ENCODE data around the gene ERCC8. TPM values are rescaled to one million over a fixed set of nuclear protein-coding genes. Genes with fewer than 3 reads are reported as not detected.

Gene ERCC8
- total and polyA plus RNA-seq, 2 of the 13 experiments (the other 11 are each of a cell fraction or from before 2014, with no cell fraction given) = 24.4 to 35.2 TPM

DNA sequence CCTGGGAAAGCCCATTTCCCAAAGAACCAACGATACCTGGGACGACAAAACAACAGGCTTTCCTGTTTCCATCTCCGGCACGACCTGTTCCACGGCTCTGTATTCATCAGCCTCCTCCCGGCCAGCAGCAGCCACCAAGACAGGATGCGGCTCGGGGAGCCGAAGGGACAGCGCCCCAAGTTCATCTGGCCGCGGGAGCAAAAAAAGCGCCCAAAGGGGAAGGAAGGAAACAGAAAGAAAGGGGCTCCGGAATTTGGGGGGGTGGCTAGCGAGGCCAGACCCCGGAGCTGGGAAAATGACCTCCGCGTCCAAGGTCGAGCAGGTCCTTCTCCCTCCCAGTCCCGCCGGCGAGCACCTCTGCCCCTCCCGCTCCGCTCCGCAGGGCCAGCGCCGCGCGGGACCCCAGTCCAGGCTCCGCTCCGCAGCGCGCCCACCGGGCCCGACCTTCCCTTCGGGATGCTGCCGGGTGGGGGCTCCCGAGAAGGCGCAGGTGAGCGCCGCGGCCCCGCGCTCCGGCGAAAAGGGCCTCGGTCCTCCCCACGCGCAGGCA is 101.4 kb downstream of the ERCC8 start (continued):
- TF ChIP-seq, protein P1, sequence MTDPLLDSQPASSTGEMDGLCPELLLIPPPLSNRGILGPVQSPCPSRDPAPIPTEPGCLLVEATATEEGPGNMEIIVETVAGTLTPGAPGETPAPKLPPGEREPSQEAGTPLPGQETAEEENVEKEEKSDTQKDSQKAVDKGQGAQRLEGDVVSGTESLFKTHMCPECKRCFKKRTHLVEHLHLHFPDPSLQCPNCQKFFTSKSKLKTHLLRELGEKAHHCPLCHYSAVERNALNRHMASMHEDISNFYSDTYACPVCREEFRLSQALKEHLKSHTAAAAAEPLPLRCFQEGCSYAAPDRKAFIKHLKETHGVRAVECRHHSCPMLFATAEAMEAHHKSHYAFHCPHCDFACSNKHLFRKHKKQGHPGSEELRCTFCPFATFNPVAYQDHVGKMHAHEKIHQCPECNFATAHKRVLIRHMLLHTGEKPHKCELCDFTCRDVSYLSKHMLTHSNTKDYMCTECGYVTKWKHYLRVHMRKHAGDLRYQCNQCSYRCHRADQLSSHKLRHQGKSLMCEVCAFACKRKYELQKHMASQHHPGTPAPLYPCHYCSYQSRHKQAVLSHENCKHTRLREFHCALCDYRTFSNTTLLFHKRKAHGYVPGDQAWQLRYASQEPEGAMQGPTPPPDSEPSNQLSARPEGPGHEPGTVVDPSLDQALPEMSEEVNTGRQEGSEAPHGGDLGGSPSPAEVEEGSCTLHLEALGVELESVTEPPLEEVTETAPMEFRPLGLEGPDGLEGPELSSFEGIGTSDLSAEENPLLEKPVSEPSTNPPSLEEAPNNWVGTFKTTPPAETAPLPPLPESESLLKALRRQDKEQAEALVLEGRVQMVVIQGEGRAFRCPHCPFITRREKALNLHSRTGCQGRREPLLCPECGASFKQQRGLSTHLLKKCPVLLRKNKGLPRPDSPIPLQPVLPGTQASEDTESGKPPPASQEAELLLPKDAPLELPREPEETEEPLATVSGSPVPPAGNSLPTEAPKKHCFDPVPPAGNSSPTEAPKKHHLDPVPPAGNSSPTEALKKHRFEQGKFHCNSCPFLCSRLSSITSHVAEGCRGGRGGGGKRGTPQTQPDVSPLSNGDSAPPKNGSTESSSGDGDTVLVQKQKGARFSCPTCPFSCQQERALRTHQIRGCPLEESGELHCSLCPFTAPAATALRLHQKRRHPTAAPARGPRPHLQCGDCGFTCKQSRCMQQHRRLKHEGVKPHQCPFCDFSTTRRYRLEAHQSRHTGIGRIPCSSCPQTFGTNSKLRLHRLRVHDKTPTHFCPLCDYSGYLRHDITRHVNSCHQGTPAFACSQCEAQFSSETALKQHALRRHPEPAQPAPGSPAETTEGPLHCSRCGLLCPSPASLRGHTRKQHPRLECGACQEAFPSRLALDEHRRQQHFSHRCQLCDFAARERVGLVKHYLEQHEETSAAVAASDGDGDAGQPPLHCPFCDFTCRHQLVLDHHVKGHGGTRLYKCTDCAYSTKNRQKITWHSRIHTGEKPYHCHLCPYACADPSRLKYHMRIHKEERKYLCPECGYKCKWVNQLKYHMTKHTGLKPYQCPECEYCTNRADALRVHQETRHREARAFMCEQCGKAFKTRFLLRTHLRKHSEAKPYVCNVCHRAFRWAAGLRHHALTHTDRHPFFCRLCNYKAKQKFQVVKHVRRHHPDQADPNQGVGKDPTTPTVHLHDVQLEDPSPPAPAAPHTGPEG (CRISPR knock-in tag; IDR thresholded peaks at IDR 0.05) = no peak
- TF ChIP-seq KDM5B (CRISPR knock-in tag; IDR thresholded peaks at IDR 0.05; ENCODE audit: borderline replicate concordance) (no peak), ZNF12 (CRISPR knock-in tag; IDR thresholded peaks at IDR 0.05) (no peak), ZFY (CRISPR knock-in tag; IDR thresholded peaks at IDR 0.05) (no peak), ZBTB7B (CRISPR knock-in tag; IDR thresholded peaks at IDR 0.05) (no peak; the same call in 1 of the 2 replicates), RFXAP (CRISPR knock-in tag; IDR thresholded peaks at IDR 0.05; ENCODE audit: borderline replicate concordance) (no peak), ZNF780A (CRISPR knock-in tag; IDR thresholded peaks at IDR 0.05) (no peak), KDM2A (CRISPR knock-in tag; IDR thresholded peaks at IDR 0.05; ENCODE audit: borderline replicate concordance, low read depth) (peak; percentile 14; the same call in 1 of the 2 replicates), ZNF263 (CRISPR knock-in tag; IDR thresholded peaks at IDR 0.05) (peak; percentile 67), ZXDC (CRISPR knock-in tag; IDR thresholded peaks at IDR 0.05) (no peak), ZFP1 (CRISPR knock-in tag; IDR thresholded peaks at IDR 0.05) (no peak)
- TF ChIP-seq, protein P2, sequence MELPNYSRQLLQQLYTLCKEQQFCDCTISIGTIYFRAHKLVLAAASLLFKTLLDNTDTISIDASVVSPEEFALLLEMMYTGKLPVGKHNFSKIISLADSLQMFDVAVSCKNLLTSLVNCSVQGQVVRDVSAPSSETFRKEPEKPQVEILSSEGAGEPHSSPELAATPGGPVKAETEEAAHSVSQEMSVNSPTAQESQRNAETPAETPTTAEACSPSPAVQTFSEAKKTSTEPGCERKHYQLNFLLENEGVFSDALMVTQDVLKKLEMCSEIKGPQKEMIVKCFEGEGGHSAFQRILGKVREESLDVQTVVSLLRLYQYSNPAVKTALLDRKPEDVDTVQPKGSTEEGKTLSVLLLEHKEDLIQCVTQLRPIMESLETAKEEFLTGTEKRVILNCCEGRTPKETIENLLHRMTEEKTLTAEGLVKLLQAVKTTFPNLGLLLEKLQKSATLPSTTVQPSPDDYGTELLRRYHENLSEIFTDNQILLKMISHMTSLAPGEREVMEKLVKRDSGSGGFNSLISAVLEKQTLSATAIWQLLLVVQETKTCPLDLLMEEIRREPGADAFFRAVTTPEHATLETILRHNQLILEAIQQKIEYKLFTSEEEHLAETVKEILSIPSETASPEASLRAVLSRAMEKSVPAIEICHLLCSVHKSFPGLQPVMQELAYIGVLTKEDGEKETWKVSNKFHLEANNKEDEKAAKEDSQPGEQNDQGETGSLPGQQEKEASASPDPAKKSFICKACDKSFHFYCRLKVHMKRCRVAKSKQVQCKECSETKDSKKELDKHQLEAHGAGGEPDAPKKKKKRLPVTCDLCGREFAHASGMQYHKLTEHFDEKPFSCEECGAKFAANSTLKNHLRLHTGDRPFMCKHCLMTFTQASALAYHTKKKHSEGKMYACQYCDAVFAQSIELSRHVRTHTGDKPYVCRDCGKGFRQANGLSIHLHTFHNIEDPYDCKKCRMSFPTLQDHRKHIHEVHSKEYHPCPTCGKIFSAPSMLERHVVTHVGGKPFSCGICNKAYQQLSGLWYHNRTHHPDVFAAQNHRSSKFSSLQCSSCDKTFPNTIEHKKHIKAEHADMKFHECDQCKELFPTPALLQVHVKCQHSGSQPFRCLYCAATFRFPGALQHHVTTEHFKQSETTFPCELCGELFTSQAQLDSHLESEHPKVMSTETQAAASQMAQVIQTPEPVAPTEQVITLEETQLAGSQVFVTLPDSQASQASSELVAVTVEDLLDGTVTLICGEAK (IDR thresholded peaks at IDR 0.05) = no peak
- TF ChIP-seq, protein P2 (CRISPR knock-in tag; IDR thresholded peaks at IDR 0.05) = 0 out of 2 replicates have a peak, but pooled peaks have one; percentile 14
